Fibroblast of villous mesenchyme (primary cell): ENCODE data around the gene ZNF195. TPM values are rescaled to one million over a fixed set of nuclear protein-coding genes. Genes with fewer than 3 reads are reported as not detected.
A peak's percentile ranks its signal among the peaks of the same experiment; 100 is the strongest.

Experiments used
- DNase-seq: peaks from one replicate; pipeline ENCODE4 v3.0.0-alpha.2; 2010; ENCODE audit warnings: low read depth
- H3K4me3 ChIP-seq: 2 replicates; pipeline ENCODE4 v1.5.1; 2011; ENCODE audit warnings: low read depth, mild to moderate bottlenecking, low read length
- total RNA-seq: library from RNA; depleted of rRNA; stranded (reverse); fragments of >200 nt; gene quantifications from 2 replicates; pipeline ENCODE4 v1.2.3, GENCODE V29; 2012
- TF ChIP-seq, protein P1 (sequence below): IDR thresholded peaks from 2 replicates; pipeline ENCODE4 v1.5.1; 2012; ENCODE audit warnings: low read depth, mild to moderate bottlenecking, low read length; ENCODE audit not compliant: insufficient read depth

ZNF195 gene
- total RNA-seq, 1 donor, result 25.5 TPM

DNA sequence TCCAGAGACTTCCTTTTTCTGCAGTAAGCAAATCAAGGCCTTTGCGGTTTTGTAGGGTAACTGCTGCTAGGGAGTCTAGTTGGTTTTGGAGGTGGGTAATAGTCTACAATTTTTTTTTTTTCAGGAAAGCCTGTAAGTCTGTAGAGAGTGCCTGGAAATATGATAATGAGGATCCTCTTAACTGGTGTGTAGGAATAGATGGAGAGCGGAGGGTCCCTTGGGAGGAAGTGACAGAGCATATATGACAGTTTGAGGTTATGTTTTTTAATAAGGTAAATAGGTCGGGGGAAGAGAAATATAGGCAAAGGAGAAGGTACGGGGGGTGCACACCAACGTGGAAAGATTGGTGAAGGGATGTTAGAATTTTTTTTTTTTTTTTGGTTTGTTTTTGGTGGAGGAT lies 25.9 kb downstream of the ZNF195 start:
- DNase-seq, result no peak
- no peak overlapping the region for H3K4me3 ChIP-seq
- TF ChIP-seq, protein P1, sequence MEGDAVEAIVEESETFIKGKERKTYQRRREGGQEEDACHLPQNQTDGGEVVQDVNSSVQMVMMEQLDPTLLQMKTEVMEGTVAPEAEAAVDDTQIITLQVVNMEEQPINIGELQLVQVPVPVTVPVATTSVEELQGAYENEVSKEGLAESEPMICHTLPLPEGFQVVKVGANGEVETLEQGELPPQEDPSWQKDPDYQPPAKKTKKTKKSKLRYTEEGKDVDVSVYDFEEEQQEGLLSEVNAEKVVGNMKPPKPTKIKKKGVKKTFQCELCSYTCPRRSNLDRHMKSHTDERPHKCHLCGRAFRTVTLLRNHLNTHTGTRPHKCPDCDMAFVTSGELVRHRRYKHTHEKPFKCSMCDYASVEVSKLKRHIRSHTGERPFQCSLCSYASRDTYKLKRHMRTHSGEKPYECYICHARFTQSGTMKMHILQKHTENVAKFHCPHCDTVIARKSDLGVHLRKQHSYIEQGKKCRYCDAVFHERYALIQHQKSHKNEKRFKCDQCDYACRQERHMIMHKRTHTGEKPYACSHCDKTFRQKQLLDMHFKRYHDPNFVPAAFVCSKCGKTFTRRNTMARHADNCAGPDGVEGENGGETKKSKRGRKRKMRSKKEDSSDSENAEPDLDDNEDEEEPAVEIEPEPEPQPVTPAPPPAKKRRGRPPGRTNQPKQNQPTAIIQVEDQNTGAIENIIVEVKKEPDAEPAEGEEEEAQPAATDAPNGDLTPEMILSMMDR, result no peak

DNA sequence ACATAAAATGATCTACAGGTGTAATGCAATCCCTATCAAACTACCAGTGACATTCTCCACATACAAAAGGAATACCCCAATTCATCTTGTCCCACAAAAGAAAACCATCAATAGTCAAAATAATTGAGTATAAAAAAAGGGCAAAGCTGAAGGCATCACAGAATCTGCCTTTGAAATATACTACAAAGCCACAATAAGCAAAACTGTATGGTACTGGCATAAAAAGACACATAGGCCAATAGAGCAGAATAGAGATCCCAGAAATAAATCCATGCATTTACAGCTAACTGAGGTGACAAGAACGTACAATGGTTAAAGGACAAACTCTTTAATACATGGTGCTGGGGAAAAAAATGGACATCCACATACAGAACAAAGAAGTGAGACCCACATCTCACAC lies 31.8 kb downstream of the ZNF195 start:
- DNase-seq, result no peak
- no peak overlapping the region for H3K4me3 ChIP-seq
- TF ChIP-seq, protein P1, result no peak

DNA sequence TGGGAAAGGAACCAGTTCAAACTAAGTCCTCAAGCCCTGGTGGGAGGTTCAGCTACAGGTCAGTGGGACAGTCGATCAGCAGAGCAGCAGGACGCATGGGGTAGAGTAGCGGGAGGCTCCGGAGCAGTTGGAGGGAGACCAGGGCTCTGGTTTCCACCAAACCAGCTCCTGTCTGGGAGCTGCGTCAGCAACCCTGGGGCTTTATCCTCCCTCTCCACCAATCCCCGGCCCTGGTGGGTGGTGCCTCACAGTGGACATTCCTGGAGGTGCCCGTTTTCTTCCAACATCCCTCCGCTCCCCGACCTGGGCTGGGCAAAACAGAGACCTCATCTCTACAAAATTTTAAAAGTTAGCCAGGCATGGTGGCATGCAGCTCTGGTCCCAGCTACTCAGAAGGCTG lies 32.4 kb downstream of the ZNF195 start:
- TF ChIP-seq, protein P1, result no peak
- H3K4me3 ChIP-seq, result no peak overlapping the region
- DNase-seq, result no peak

DNA sequence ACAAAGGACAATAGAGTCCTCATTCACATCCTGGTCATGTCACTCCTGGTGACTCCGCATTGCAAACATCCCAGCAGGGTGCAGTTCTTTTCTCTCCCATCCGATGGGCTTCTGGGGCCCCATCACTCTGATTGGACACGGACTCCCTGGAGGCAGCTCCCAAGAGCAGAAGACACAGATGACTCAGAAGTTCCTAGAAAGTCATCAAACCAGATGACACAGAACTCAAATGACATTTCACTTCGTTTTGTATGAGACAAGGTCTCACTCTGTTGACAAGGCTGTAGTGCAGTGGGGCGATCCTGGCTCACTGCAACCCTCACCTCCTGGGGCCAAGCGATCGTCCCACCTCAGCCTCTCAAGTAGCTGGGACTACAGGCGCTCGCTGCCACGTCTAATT lies 33.2 kb downstream of the ZNF195 start:
- H3K4me3 ChIP-seq, result no peak overlapping the region
- TF ChIP-seq, protein P1, result no peak
- no peak for DNase-seq

DNA sequence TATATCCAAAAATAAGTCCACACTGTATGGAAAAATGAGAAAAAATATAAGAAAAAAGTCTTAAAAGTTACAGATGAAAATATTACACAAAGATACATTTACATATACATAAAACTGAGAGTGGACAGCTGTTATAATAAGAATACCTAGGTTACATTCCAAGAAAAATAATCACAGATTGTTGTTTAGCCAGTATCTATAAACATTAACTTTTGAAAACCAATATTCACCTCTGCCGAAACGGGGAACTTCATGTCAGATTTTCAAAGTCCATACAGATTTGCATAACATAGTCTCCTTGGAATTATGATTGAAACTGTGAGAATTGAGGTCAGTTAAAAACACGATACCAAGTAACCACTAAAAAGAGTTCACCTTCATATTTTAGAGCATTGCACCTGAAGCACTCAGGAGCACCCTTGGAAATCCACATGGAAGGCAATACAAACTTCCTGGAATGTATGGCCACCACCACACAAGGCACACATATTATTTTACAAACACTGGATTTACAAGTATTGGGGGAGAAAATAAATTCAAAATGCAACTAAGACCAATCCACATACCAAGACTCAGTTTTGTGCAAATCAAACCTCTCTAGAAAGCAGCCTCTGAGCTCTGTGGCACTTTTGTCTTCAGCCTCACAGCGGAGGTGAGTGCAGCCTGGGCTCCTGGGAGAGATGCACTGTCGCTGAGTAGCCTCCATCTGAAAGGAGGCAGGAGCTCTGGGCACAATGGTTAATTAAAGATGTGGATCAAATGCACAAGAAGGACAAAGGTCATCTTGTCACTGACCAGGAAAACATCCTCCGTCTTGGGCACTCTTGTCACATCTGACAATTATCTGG lies 34.4 kb downstream of the ZNF195 start:
- DNase-seq, result no peak
- TF ChIP-seq, protein P1, result no peak
- H3K4me3 ChIP-seq, result no peak overlapping the region

DNA sequence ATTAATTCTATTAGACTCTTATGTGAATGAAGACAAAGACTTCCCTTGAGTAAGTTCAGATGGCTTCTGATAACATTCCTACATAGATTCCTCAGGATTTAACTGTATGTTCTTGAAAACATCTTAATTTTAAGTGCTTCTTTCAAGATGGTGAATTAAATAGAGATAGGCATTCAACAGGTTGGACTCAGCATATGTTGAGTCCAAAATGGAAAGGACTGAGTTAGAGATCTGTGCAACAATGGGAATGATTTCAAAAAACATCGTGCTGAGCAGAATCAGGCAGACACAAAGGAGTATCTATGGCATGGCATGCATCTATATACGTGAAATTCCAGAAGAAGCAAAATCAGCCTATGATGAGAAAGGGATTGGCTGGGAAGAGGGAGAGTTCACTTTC lies 36.2 kb downstream of the ZNF195 start:
- no peak overlapping the region for H3K4me3 ChIP-seq
- DNase-seq, result no peak
- TF ChIP-seq, protein P1, result no peak

DNA sequence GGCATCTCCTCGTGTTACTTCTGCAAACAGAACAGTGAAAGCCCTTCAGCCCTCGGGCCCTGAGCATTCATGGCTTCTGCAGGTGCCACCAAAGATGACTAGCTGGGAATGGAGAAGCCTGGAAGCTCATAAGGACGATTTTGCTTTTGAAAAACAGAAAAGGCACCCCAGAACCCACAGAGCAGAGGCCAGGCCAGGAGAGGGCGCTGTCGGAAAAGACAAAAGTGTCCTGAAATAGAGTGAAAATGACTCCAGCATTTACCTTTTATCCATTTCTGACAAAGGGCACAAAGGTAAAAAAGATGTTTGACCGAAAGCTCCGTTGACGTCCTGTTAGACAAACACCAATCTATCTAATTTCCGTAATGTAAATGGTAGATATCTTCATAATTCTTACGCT lies 37.6 kb downstream of the ZNF195 start:
- TF ChIP-seq, protein P1, result peak; percentile 79
- DNase-seq, result peak; percentile 44

More for the DNA sequence above, 37.6 kb downstream of the ZNF195 start:
- H3K4me3 ChIP-seq, result no peak overlapping the region
